Right atrium auricular region (tissue), 2 donors: ENCODE data around the gene DYNLT2. TPM values are rescaled to one million over a fixed set of nuclear protein-coding genes. Genes with fewer than 3 reads are reported as not detected.
"Not testable (repeated sequence)": the region's sequence is repeated elsewhere in the genome, so short reads cannot be mapped to it uniquely, and the experiment has no call there.

Source experiments
- DNase-seq: peaks from one replicate; pipeline ENCODE4 v3.0.0-alpha.2; 2019; ENCODE audit warnings: low spot score
- H3K27ac ChIP-seq, 2 donors: fragments of 200-600 bp; sonication (generic); 1 replicate in 1 of 2; 2 replicates in 1 of 2; pipeline ENCODE4 v1.5.1; 2016 to 2019
- H3K27me3 ChIP-seq, 2 donors: fragments of 200-600 bp; sonication (generic); one replicate each; pipeline versions ENCODE4 v1.5.1 to v1.6.0; 2017 to 2019
- H3K36me3 ChIP-seq: fragments of 200-600 bp; sonication (generic); one replicate; pipeline ENCODE4 v1.5.1; 2016
- H3K4me1 ChIP-seq, 2 donors: fragments of 200-600 bp; sonication (generic); one replicate each; pipeline versions ENCODE4 v1.5.1 to v1.6.0; 2017 to 2019
- H3K4me3 ChIP-seq, 2 donors: fragments of 200-600 bp; sonication (generic); 1 replicate in 1 of 2; 2 replicates in 1 of 2; pipeline ENCODE4 v1.5.1; 2017 to 2019; ENCODE audit warnings: mild to moderate bottlenecking in 1 of 2, moderate library complexity in 1 of 2
- H3K9me3 ChIP-seq, 2 donors: fragments of 200-600 bp; sonication (generic); one replicate each; pipeline ENCODE4 v1.5.1; 2019
- total RNA-seq, 2 donors: library from RNA; depleted of rRNA; stranded (reverse); fragments of >200 nt; gene quantifications; one replicate each; pipeline ENCODE4 v1.1.0, GENCODE V29; 2016
- TF ChIP-seq, protein P1 (sequence below), 2 donors: fragments of 200-600 bp; sonication (generic); IDR thresholded peaks; one replicate each; pipeline ENCODE4 v1.5.1; 2019; ENCODE audit warnings: antibody characterized with exemption in 2 of 2

DYNLT2 gene
- total RNA-seq, 2 donors from 2014 or later, result 0.20 to 0.33 TPM

GRCh38 chr6:169775321-169775720, 23.9 kb upstream of the DYNLT2 start:
- TF ChIP-seq, protein P1, sequence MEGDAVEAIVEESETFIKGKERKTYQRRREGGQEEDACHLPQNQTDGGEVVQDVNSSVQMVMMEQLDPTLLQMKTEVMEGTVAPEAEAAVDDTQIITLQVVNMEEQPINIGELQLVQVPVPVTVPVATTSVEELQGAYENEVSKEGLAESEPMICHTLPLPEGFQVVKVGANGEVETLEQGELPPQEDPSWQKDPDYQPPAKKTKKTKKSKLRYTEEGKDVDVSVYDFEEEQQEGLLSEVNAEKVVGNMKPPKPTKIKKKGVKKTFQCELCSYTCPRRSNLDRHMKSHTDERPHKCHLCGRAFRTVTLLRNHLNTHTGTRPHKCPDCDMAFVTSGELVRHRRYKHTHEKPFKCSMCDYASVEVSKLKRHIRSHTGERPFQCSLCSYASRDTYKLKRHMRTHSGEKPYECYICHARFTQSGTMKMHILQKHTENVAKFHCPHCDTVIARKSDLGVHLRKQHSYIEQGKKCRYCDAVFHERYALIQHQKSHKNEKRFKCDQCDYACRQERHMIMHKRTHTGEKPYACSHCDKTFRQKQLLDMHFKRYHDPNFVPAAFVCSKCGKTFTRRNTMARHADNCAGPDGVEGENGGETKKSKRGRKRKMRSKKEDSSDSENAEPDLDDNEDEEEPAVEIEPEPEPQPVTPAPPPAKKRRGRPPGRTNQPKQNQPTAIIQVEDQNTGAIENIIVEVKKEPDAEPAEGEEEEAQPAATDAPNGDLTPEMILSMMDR (IDR thresholded peaks at IDR 0.05), result no peak
- Histone ChIP-seq H3K27me3 (no peaks in the 10 kb centered on the region), H3K27ac (no peak overlapping the region), H3K36me3 (peaks cover 41% of the 10 kb centered on the region), H3K4me3 (no peak overlapping the region), H3K4me1 (no peaks in the 10 kb centered on the region), H3K9me3 (no peaks in the 10 kb centered on the region)
- no peak for DNase-seq

- TF ChIP-seq, protein P1 (IDR thresholded peaks at IDR 0.05), result no peak
- Histone ChIP-seq H3K36me3 (peaks cover 45% of the 10 kb centered on the region), H3K4me3 (no peak overlapping the region), H3K9me3 (no peaks in the 10 kb centered on the region), H3K27ac (no peak overlapping the region), H3K27me3 (no peaks in the 10 kb centered on the region), H3K4me1 (no peaks in the 10 kb centered on the region)
- DNase-seq, result no peak
Measured at GRCh38 chr6:169774347-169774746, 23.0 kb upstream of the DYNLT2 start.

DNA sequence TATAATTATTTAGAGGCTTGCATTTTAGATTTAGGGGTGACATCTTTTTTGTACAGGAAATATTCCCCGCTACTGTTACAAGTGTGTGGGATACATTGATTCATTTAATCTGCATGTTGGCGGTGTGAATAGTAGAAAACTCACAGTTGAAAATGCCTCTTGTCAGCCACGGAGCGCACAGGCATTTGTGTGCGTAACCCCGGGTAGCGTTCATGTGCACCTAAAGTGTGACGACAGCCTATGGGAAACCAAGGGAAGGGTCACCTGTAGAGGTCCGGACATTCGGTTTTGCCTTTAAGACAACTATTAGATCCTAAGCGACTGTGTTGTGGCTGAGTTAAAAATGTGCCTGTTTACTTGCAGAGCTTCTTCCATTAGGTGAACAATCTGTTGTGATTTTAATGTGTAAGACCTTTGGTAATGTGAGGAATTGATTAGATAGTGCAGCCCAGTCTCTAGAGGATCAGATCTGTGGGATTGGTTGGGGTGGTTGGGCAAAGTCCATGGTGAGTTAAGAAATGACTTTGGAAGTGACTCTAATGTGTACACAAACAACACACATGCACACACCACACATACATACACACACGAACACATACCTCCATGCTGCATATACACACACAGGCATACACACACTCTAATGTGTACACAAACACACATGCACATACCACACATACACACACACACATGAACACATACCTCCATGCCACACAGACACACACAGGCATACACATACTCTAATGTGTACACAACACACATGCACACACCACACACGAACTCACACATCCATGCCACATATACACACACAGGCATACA, 15.8 kb upstream of the DYNLT2 start:
- H3K36me3 ChIP-seq, result peaks cover 54% of the 10 kb centered on the region
- TF ChIP-seq, protein P1 (IDR thresholded peaks at IDR 0.05), result no peak

GRCh38 chr6:169766232-169766631, 14.9 kb upstream of the DYNLT2 start:
- H3K36me3 ChIP-seq, result peaks cover 53% of the 10 kb centered on the region
- H3K4me1 ChIP-seq, result no peaks in the 10 kb centered on the region
- no peak for DNase-seq
- no peaks in the 10 kb centered on the region for H3K27me3 ChIP-seq
- TF ChIP-seq, protein P1 (IDR thresholded peaks at IDR 0.05), result no peak
- no peak overlapping the region for H3K27ac ChIP-seq
- no peak overlapping the region for H3K4me3 ChIP-seq
- H3K9me3 ChIP-seq, result no peaks in the 10 kb centered on the region

More for the DNA sequence above, 15.8 kb upstream of the DYNLT2 start:
- H3K9me3 ChIP-seq, result no peaks in the 10 kb centered on the region
- DNase-seq, result no peak
- H3K27ac ChIP-seq, result no peak overlapping the region
- H3K4me1 ChIP-seq, result no peaks in the 10 kb centered on the region
- H3K4me3 ChIP-seq, result no peak overlapping the region
- H3K27me3 ChIP-seq, result no peaks in the 10 kb centered on the region

- H3K36me3 ChIP-seq, result peaks cover 56% of the 10 kb centered on the region
- H3K27ac ChIP-seq, H3K4me3 ChIP-seq, H3K4me1 ChIP-seq, DNase-seq, H3K27me3 ChIP-seq, H3K9me3 ChIP-seq: not testable (repeated sequence)
Measured at GRCh38 chr6:169765789-169766188, 14.4 kb upstream of the DYNLT2 start.

DNA sequence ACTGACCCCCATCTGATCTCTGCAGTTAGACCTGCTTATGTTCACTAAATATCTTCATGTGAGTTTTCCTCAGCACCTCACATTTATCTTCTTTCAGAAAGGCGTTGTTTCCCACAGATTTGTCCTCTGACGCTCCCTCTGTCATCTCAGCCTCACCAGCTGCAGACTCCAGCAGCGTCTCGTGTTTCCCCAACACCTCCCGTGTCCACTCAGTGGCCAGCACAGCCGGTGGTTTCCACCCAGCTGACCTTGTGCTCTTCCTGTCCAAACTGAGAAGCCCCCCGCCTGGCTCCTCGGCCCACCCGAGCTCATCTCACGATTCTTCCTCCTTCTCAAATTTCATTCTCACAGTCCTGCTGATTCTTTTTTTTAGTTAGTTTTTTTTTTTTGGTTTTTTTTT, 12.5 kb upstream of the DYNLT2 start:
- H3K4me3 ChIP-seq, result no peak overlapping the region
- DNase-seq, result no peak
- no peaks in the 10 kb centered on the region for H3K9me3 ChIP-seq
- H3K4me1 ChIP-seq, result no peaks in the 10 kb centered on the region
- no peak overlapping the region for H3K27ac ChIP-seq
- TF ChIP-seq, protein P1 (IDR thresholded peaks at IDR 0.05), result no peak
- no peaks in the 10 kb centered on the region for H3K27me3 ChIP-seq
- peaks cover 65% of the 10 kb centered on the region for H3K36me3 ChIP-seq
